ENCODE results near the gene ZNG1C.
"Not testable (repeated sequence)": the region's sequence is repeated elsewhere in the genome, so short reads cannot be mapped to it uniquely, and the experiment has no call there.

Gene ZNG1C

GRCh38 chr9:68241683-68242082, at the start of gene ZNG1C:
TSS of gene ZNG1C (plus strand) at chr9:68241983. CDS start at chr9:68242032, 49 bp downstream.
- not testable (repeated sequence) for DNase-seq

- not testable (repeated sequence) for DNase-seq
Measured at GRCh38 chr9:68242437-68242836, 654 bp downstream of the ZNG1C start.

GRCh38 chr9:68281041-68281440, 39.3 kb downstream of the ZNG1C start:
- not testable (repeated sequence) for DNase-seq

- not testable (repeated sequence) for DNase-seq
Measured at GRCh38 chr9:68302567-68302966, 60.8 kb downstream of the ZNG1C start, which contains the start of gene FOXD4L3. TSS of gene FOXD4L3 (plus strand) at chr9:68302867. CDS start at chr9:68302952, 85 bp downstream.

DNA sequence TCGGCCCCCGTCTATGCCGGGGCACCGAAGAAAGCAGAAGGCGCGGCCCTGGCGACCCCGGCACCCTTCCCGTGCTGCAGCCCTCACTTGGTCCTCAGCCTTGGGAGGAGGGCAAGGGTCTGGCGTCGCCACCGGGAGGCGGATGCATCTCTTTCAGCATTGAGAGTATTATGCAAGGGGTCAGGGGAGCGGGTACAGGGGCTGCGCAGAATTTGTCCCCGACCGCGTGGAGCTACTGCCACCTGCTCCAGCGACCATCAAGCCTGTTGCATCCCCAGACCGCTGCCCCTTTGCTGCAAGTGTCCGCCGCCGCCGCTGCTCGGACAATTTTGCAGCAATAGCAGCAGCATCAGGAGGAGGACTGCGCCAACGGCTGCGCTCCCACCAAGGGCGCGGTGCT, 62.0 kb downstream of the ZNG1C start:
- not testable (repeated sequence) for DNase-seq

GRCh38 chr9:68304212-68304611, 62.4 kb downstream of the ZNG1C start:
- DNase-seq, result not testable (repeated sequence)

GRCh38 chr9:68304777-68305176, 63.0 kb downstream of the ZNG1C start:
- DNase-seq, result not testable (repeated sequence)

GRCh38 chr9:68305680-68306285, 64.0 kb downstream of the ZNG1C start:
- DNase-seq, result not testable (repeated sequence)

DNA sequence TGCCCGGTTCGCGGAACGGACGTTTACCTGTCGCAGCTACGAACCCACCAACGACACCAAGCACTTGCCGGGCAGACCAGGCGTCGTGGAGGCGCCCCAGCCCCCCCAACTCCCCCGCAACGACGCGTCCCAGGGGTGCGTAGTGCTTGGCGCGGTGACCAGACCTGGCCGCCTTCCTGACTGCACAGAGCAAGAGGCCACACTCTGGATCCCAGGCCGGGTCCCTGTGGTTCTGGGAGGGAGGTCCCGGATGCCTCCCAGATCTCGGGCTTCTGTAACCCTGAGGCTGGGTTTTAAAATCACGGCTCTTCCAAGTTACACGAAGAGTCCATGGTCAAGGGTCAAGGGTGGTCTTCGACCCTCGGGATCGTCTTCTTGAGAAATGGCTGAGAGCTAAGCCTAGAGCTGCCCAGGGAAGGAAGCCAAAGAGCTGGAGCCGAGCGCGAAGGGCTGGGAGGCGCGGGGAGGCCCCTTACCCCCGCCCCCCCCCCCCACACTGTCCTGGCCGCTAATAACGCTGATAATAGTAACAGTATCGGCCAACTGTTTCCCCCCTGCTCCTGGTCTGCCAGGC, 64.7 kb downstream of the ZNG1C start:
- DNase-seq, result not testable (repeated sequence)

- DNase-seq, result not testable (repeated sequence)
Measured at GRCh38 chr9:68307127-68307526, 65.3 kb downstream of the ZNG1C start.

DNA sequence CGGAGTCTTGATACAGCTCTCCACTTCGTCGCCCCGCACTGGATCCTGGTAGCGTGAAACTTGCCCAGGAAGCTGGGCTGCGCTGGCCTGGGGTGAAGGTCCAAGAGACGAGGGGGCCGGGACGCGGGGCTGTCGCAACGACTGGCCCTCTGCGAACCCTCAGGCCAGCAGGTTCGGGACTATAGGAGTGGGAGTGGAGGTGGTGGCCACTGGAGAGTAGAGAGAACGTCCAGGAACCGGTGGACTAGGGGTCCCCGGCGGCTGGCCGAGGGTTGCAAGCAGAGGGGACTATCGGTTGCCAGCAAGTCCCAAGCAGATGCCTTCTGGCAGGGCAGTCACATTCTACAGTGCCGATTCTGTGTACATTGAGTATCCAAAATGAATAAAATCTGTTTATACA, 65.9 kb downstream of the ZNG1C start:
- not testable (repeated sequence) for DNase-seq

- not testable (repeated sequence) for DNase-seq
Measured at GRCh38 chr9:68311208-68311607, 69.4 kb downstream of the ZNG1C start.

GRCh38 chr9:68318209-68318608, 76.4 kb downstream of the ZNG1C start:
- not testable (repeated sequence) for DNase-seq

DNA sequence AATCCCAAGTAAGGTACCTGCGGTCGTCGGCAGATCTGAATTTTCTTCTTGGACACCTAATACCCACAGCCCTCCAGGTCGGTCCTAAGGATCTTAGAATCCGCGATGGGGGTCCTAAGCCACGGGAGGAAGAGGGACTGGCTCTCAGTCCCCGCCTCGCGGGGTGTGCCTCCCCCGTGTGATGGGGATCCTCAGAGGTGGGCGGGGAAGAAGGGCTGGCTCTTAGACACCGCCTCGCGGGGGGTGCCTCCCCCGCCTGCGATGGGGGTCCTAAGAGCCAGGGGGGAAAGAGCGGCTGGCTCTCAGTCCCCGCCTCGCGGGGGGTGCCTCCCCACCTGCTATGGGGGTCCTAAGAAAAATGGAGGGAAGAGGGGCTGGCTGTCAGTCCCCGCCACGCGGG, 82.0 kb downstream of the ZNG1C start:
- DNase-seq, result not testable (repeated sequence)

- DNase-seq, result not testable (repeated sequence)
Measured at GRCh38 chr9:68324518-68324917, 82.7 kb downstream of the ZNG1C start.

DNA sequence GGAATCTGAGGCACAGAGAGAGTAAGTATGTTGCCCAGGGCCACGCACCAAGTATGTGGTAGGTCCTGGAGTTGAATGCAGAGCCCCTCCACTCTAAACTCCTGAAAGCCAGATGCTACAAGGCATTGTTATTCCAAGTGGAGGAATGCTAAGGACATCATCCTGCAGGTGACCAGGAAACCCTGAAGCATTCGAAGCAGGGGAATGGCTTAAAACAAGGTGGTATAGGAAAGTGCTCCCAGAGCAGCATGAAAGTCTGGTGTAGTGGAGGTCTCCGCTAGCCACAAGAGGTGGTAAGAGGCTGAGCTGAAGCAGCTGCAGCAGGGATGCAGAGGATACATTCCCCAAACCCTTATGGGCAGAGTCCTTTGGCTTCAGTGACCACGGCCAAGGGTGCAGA, 87.3 kb downstream of the ZNG1C start:
- not testable (repeated sequence) for DNase-seq

GRCh38 chr9:68330531-68331173, 88.9 kb downstream of the ZNG1C start:
- not testable (repeated sequence) for DNase-seq

- not testable (repeated sequence) for DNase-seq
Measured at GRCh38 chr9:68332122-68332521, 90.3 kb downstream of the ZNG1C start.

DNA sequence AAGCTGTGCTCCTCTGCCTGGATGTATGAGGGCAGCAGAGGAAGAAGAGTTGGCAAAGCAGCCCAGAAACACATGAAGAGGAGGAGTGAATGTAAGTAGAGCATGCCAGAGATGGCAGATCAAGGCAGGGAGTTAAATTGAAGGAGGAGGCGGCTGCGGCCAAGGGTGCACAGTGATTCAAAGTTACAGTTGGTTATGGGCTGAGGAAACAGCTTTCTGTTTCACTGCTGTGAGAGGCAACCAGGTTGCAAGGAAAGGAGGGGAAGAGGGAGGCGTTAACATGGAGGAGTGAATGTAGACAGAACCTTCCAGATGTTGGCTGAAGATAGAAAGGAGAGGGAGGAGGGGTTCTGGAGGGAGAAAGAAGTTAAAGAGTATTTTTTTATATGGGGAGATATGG, 94.2 kb downstream of the ZNG1C start:
- not testable (repeated sequence) for DNase-seq

DNA sequence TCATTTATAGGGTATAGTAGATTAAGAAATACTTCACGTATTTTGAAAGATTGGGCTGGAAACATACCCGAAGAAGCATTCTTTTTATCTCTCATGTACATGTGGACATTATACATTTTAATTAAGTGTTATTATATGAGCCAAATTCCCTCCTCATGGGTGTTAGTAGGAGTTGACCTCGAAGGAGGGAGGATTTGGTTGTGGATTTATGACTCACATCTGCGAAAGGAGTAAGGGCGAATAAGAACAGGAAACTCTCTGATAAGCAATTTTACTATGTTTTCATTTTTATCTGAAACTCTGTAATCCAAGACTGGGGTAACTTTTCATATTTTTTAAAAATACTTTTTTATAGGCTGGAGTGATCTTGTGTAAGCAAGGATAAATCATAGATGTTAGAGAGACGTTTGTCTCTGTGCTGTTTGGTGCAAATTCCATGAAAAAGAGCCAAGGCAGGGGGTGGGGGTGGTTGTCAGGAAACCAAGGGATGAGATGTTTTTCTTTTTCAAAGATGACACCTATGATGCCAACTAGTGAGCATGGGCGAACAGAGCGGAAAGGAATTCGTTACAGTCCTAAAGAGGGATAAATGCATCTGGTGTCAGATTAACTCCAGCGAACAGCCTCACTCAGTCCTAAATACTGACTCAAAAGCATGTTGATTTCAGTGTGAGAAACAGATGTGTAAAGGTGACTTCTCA, 95.0 kb downstream of the ZNG1C start:
- not testable (repeated sequence) for DNase-seq

DNA sequence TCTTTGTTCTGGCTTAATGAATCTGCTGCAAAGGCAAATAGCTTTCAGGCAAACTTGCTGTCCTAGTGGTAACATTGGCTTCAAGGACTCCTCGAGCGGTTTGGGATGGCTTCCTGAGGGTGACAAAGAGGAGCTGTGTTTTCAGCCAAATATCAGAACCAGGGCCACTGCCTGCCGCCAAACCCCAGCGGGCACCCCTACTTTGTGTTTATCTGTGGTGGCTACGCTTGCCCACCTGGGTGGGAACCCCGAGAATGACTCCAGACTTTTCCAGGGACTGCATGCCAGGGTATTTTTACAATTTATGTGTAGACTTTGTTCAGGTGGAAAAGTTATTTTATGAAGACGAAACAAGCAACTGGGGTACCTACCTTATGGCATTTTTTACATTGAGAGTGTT, 96.2 kb downstream of the ZNG1C start:
- DNase-seq, result not testable (repeated sequence)

- DNase-seq, result not testable (repeated sequence)
Measured at GRCh38 chr9:68342265-68343025, 100.7 kb downstream of the ZNG1C start.

Measured in fibroblast of skin of right quadriceps (primary cell).